GM19025 (cell line): ENCODE results near the gene HIC1.

Experiments
- ATAC-seq: cut with Tn5 transposase; IDR thresholded peaks from one replicate; pipeline ENCODE4 v1.9.1; 2021; ENCODE audit warnings: mild to moderate bottlenecking, low read depth, moderate library complexity; ENCODE audit not compliant: unreplicated experiment

The HIC1 gene

DNA sequence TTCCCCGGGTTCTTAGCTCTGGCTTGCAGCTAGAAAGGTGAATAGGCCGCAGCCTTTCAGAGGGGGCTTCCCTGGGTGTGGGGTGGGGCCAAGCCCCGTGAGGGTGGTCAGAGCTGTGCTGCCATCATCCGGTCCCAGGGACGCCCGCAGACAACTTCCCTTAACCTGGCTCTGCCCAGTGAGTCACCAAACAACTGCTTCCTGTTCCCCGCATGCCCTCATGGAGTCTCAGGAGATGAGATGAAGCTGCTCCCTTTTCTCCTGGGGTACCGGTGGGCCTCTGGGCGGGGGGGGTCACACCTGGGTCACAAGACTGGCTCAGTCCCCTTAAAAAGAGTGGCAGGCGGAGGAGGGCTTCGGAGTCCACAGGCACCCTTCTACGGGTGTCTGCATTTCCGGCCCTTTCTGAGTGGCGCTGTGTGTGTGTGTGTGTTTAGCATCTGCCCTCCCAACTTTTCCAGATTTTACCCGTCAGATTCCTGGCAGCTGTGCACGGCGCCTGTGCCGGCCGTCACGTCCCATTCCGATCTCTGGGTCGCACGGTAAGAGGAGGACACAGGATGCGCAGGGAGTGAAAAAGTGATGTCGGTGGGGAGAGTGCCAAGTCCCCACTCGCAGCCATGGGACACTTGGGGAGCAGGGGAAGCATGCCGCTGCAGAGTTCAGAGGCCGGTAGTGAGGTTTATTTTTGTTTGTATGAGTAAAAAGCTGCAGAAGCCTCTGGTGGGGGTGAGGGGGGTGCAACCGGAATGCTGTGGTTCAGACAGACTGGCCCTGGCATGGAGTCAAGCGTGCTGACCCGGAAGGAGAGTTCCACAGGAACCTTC lies 16.8 kb downstream of the HIC1 start:
- no peak for ATAC-seq

- no peak for ATAC-seq
Measured at GRCh38 chr17:2074919-2075318, 20.0 kb downstream of the HIC1 start.

DNA sequence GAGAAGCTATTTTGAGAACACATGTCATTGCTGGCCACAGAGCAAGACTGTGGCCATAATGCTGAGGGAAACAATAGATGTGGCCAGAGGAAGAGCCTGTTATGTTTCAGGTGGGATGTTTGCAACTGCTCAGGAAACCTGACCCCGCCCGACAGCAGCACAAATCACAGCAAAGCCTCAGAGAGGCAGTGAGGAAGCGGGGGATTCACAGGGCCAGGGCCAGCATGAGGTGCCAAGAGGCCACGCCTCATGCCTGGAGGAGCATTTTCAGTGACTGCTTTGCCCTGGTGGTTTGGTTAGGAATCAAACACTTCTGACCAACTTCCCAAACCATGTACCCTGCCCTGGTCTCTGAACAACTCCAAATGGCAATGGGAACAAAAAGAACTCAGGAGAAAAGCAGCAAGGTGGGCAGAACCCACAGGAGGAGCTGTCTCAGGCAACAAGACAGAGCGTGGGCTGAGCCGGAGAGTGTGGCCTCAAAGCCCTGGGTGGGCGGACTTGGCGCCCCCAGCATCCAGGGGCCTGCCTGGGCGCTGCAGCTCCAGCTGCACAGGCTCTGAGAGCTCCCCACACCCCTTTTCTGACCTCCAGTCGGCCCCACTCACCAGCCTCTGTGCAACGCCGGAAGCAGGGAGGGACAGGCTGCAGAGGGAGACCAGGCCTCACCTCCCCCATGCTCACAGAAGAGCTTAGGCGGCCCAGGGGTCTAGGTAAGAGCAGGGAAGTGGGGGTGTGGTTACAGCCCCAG lies 20.6 kb downstream of the HIC1 start:
- no peak for ATAC-seq

DNA sequence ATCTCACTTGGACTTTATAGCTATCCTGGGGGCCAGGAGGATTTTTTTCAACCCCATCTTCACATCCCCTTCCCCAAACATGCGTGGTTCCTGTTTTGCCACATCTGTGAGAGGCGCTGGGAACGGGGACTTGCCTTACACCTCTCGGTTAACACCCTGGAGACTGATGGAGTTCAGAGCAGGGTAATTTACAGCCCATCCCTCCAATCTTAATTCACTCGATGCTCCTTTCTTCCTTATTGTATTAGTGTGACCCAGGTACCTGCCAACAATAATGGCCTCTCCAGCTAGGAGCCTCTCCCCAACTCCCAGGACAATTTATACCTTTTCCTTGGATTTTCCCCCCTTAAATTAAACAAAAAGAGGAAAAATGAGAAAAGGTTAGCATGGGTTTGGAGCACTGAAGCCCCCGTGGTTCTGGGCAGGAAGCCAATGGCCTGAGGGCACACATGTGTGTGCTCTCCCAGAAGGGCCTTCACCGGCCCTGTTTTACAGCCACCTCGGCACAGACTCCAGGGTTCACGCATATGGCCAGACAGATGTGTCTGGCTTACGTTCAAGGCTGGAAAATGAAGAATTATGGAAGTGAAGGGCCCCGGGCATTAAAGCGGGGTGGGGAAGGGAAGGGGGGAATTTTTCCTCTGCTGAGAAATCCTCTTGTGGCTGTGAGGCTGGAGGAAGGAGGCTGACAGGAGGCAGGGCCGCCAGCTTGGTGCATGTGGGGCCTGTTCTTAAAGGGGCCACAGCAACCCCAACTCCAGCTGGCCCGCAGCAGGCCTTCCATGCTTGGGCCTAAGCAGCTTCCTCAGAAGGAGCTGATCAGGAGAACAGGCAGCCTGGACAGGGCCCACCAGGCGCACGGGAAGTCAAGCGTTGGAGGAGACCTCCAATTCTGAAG lies 21.4 kb downstream of the HIC1 start:
- ATAC-seq: no peak

DNA sequence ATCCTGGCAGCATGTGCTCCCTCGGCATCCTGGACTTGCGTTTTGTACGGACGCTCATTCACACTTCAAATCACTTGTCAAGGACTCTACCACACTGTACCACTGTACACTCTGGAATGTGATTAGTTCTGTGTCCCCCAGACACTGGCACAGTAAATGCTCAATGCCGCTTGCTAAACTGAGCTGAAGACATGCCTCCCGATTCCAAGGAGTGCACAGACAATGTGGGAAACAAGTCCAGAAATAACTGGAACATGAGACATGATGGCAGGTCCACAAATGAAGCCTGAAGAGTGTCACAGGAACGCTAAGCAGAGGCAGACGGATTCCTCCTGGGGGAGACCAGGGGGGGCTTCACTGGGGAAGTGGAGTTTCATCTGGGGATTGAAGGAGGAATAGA lies 22.1 kb downstream of the HIC1 start:
- ATAC-seq: no peak

GRCh38 chr17:2081564-2081963 lies 26.7 kb downstream of the HIC1 start:
- ATAC-seq: no peak

DNA sequence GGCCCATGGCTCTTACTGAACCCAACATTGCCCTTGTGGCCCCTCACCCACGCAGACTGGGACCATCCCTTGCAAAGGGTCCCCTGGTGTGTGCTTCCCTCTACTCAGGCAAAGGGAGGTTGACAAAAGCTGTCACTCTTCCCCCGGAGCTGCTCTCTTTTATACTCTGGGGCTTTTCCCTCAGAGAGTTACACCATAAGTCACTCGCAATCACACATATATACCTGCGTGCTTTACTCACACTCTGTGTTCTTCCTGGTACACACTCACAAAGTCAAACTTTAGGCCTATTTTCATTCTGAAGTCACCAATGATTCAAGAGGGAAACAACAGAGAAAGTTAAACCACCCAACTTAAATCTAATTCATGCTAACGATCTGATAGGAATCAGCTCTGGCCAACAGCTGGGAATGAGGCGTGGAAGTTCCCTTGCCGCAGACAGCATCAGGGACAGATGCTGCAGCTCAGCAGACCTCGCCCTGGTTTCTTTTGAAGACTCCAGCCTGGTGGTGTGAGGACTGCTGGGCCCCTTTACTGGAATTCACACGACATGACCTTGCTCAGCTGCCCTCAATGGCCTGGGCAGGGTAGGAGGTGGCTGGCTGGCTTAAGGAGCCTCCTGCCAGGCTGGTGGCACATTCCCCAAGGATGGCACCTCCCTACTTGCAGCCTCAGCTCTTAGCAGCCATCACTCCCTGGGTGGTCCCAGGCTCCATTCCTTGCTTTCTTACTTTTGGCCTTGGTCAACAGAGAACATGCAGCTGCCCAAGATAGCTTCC lies 27.3 kb downstream of the HIC1 start:
- no peak for ATAC-seq

- peak; percentile 39 for ATAC-seq
Measured at GRCh38 chr17:2083613-2084035, 28.7 kb downstream of the HIC1 start.

DNA sequence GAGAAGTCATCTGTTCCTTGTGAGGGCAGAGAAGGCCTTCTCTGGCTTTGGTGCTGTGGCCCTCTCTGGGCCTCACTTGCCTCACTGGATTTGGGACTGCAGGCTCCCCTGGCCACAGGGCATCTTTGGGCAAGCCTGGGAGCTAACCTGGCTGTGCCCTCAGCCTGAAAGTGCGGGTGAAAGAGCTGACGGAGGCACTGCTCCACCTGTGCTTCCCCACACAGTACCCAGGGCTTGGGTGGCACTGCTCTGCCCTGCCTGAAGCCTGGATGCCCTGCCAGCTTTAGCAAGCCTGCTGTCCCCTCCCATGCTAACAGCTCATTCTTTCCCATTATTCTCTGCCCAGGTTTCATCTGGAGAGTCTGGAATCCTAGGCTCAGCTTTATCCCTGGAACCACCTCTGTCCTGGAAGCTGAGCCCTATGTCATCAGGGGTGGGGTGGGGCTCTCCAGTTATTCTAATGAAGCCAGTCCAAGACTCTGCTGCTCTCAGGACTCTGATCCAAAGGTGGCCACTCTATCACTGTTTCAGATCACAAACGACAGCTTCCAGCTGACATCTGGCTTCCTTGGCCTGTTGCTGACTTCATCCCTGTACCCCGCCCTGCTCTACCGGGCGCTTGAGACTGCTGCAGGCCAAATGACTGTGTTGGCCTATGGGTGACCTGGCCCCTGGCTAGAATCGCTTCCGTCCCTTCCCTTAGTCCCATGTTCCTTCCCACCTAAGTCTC lies 29.3 kb downstream of the HIC1 start:
- peak; percentile 3 for ATAC-seq

DNA sequence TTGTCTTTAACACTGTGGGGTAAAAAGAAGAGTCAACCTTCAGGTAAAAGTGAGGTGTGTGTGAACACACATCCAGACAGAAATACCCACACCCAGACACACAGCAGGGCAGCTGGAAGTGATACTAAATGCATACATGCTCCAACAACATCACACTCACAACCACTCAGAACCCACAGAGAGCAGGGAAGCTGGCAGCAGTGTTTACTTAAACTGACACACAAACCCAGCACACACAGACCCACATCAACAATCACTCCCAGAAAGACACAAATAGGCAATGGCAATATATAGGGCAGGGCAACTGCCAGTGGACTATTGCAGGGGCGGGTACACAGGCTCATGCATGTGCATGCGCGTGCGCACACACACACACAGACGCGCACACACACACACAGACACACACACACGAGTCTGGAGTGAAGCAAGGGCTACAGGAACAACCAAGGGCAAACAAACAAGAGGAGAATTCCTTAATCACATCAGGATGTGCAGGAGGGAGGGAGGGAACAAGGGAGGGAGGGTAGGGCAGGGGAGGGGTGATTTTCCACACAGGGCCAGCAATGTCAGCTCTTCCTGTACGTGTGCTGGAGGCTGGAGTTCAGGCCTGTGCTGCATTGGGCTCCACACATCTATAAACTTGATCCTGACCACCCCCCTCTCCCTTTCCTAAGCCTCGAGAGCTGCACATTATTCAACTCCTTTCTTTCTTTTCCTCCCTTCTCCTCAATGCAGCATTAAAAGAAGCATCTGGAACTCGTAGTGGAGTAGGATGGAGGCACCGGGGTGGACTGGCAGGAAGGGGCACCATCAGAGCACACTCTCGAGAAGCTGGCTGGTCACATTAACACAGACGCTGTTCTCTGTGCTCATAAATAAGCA lies 30.1 kb downstream of the HIC1 start:
- no peak for ATAC-seq

GRCh38 chr17:2085648-2085949 lies 30.7 kb downstream of the HIC1 start:
- no peak for ATAC-seq

DNA sequence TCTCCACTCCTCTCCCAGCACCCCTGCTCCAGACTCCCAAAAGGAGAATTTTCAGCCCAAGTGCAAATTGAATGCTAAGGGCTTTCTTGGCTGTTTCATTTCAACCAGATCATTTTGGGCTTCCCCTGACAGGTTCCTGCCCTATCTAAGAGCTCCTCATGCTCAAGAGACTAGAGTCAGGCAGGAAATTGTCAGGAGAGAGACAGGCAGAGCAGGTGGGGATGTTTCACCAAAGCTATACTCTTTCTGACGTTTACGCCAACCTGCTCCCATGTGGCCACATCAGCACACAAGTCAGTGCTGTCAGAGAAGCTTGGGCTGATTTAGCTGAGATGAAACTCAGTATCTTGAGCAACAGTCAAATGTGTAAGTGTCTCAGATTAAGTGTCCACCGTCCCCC lies 31.4 kb downstream of the HIC1 start:
- no peak for ATAC-seq

DNA sequence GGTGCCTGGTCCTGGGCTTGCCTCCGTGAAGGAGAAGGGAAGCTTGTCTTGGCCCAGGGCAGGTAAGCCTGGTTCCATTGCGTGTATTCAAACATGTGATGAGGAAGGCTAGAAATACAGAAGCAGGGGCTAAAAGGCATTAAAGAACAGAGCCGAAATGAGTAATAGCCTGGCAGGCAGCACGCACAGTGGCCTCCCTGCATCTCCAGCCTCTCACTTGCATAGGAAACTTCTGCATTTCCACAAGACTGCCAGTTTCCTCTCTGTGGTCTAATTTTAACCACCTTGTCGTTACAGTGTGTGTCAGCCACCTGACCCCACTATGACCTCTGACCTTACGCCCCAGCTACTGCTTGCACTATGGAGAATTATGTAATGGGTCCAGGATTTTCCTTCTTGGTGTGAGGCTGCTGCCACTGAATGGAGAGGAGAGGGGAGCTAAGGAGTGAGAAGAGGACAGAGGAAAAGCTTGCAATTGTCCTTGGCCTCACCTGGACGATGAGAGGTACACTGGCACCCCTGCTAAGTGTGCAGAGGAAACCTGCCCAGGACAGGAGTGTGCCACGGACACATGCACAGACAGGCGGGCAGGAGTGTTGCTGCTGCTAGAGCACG lies 32.8 kb downstream of the HIC1 start:
- no peak for ATAC-seq

DNA sequence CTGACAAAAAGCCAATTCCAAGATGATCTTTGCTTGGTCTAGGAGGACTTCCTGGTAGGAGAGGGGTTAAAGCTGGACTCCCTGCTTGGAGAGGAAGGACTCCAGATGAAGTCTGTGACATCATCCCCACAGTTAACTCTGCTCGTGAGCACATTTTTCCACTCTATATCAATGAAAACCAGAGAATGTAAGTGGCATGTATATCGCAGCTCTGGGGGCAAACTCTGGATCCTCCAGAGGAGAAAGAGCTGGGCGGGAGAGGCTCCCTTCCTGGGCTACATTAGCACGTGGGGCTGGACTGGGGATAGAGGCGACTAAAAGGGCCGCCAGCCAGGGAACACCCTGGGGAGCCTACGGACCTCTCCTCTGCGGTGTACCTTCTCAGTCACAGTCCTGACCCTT lies 34.1 kb downstream of the HIC1 start:
- peak; percentile 12 for ATAC-seq

- ATAC-seq: no peak
Measured at GRCh38 chr17:2090210-2090641, 35.3 kb downstream of the HIC1 start.

DNA sequence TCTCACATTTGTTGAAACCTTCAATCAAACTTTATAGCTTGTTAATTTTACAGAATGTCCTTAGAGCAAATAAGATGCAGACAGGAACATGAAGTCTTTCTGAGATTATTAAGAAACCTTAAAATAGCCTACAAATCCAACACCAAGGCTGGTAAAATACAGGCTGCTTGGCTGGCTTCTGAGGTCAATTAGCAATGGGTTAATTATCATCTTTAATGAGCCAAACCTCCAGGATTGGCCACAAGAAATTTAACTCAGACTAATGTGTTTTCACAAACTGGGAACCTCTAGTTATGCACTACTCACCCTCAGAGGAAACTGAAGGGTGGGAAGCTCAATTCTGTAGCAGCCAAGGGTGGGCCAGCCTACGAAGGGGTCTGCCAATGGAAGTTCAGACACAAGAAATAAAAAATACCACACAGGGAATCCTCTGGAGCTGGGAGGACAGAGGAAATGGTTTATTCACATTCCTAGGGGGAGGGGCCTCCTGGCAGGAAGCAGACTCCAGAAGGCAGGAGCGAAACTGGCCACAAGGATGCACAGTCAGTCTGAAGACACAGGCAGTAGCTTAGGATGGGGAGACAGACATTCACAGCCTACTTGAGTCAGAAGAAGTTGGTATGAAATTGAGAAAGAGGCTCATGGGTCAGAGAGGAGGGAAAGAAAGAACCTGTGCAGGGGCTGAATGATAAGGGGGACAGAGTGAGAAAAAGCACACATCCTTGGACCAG lies 36.1 kb downstream of the HIC1 start:
- ATAC-seq: no peak

DNA sequence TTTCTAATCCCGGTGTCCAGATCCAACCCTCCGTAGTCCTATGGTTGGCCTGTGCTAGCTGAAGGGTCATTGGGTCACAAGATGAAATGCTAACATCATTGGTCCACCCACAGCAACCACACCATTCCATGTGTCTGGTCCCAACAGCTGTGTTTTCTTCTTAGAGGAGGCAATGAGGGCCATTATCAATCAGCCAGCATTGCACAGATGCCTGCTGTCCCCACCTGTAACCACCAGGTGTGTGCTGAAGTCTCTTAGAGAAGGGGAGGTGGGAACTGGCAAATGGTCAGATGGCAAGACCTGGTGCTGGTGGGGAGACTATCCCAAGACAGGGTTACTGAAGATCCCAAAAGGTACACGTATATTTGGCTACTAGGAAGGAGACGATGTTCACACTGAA lies 37.4 kb downstream of the HIC1 start:
- ATAC-seq: no peak

DNA sequence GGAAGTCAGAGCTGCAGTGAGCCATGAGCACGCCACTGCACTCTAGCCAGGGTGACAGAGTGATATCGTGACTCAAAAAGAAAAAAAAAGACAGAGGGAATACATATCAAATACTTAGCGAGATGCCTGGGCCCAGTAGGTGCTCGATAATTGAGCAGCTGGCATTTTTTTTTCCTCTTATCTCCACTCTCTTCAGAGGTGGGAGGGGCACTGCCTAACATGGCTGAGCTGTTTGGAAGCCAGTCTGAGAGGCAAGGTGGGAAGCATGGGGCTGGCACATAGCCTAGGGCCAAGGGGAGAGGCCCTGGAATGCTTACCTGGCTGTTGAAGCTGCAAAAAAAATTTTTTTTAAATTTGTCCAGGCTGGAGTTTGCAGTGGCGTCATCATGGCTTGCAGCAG lies 38.4 kb downstream of the HIC1 start:
- ATAC-seq: no peak
